GM19455 (cell line): ENCODE results near the gene TMEM109.
"Not testable (repeated sequence)": the region's sequence is repeated elsewhere in the genome, so short reads cannot be mapped to it uniquely, and the experiment has no call there.

ENCODE experiments used
- ATAC-seq: cut with Tn5 transposase; IDR thresholded peaks from one replicate; pipeline ENCODE4 v1.9.1; 2021; ENCODE audit not compliant: unreplicated experiment

Gene TMEM109

DNA sequence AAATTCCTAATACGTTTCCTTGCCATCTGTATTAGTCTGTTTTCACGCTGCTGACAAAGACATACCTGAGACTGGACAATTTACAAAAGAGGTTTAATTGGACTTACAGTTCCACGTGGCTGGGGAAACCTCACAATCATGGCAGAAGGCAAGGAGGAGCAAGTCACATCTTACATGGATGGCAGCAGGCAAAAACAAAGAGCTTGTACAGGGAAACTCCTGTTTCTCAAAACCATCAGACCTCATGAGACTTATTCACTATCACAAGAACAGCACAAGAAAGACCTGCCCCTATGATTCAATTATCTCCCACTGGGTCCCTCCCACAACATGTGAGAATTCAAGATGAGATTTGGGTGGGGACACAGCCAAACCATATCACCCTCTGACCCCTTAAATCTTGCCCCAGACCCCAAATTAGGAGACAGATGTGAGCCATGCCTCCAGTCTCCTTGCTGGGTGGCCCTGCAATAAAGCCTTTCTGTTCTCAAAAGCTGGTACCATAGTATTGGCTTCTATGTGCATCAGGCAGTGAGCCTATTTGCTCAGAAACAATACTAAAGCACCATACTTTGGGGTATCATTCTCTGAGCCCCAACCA is 4.2 kb upstream of the TMEM109 start:
- not testable (repeated sequence) for ATAC-seq

DNA sequence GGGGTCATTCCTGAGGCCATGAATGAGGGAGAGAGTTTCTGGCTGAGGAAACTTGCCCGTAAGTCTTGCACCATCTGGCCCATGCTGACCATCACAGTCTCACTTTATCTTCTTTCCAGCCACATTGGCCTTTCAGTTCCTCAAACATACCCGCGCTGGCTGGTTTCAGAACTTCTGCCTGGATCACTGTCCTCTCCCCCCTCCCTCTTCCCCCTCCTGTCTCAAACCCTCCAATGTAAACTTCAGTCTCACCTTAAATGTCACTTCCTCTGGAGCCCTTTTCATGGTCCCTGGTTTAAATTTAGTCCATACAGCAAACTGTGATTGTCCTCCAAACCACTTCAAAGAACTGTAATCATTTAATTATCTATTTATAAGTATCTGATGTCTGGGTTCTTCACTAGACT is 3.7 kb upstream of the TMEM109 start:
- peak; percentile 37 for ATAC-seq

DNA sequence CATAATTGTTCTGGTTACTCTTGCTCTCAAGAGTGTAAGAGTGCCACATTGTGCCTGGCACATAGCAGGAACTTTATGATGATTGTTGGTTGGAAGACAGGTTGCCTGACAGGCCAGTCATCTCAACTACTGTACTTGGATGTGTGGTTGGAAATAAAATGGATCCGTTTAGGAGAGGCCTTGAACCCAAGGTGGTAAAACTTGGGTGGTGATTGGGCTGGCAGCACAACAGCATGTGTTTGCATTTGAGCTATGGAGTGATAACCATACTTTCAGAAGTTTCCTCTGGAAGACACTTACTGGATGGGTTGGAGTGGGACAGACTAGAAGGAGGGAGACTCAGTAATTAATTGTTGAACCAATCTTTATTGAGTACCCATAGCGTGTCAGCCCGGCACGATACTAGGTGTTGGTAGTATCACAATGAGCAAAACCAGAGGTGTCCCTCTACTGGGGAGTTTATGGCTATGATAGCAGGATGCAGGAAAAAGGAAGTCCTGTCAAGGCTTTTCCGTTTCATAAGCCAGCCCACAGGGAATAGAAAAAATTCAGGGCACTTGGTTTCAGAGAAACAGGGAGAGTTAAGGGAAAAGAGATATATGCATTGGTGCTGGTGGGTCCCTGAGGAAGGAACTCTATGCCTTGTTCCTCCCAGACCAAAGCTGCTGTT is 3.1 kb upstream of the TMEM109 start:
- ATAC-seq, result no peak

DNA sequence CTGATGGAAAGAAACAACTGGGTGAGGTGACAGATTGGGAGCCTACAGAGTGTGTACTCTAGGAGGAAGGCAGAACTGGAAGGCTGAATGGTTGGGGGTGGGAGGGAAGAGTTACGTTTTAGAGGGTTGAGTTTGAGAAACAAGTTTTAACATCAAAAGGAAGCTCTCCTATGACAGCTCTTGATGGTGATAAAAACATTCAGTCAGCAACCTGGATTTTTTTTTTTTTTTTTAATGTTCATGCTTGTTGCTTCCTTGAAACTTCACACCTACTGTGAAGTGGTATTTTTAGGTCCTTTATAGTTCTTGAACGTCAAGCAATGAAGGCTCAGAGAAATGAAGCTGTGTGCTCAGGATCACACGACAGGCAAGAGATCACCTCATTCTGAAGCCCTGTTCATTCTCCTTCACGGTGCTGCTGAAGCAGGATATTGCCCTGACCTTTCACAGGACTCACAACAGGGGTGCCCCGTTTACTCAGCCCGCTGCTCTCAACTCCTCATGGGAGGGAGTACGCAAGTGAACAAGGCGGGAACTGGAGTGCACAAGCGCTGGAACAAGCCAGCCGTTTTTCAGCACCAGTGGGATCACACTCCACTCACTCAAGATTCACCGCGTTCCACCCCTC is 1.6 kb upstream of the TMEM109 start:
- no peak for ATAC-seq

DNA sequence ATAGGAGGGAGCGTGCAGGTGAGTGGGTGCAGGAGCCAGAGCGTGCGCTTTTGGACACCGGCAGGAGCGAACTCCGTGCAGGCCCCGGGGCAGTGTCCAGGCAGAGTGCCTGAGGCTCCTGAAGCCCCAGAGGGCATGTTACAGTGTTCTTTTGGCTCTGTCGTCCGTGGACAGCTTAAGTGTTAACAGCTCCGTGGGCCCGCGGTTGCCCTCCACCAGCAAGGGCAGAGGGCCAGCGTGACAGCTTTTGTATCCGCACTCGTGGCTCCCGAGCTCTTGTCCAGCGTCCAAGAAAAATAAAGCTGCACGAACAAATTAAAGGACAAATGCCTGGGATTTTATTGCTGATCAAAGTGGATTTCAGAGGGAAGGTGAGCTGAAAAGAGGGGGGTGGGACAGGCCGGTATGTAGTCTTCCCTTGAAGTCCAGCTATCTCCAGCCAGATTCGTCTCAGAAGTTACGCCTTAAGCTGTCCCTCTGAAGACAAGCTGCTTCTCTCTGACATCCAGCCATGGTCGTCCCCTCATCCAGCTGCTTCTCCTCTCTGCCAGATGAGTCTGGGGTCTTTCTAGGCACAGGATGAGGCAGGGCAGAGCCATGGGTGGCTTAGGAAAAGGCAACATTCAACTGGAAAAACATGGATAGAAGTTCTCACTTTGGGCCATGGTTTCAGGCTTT is 968 bp upstream of the TMEM109 start:
- no peak for ATAC-seq

DNA sequence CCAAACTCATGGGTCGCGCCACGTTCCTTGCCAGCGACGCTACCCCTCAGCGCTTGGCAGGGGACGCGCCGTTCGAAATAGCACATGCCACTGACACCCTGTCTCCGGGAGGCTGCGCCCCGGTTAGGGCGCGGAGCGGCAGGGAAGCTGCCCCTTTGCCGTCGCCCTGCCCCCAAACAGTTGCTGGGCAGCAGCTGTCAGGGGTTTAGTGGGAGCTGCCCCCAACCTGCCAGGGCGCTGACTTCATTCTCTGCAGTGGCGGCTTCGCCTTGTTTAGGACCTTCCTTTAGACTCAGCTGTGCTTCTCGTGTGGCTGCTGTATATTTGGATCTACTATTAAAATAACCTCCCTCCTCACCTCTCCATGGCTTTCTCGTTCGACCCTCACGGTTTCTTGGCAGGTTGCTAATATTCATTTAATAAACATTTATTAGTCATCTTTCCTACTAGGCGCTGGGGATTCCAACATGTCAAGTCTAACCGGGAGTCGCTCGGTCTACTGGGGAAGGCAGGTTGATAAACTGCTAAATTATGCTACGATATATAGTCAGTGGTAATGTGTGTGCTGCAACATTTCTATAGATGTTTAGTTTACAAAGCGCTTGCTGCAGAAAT is 782 bp downstream of the TMEM109 start:
- ATAC-seq, result peak; percentile 3

DNA sequence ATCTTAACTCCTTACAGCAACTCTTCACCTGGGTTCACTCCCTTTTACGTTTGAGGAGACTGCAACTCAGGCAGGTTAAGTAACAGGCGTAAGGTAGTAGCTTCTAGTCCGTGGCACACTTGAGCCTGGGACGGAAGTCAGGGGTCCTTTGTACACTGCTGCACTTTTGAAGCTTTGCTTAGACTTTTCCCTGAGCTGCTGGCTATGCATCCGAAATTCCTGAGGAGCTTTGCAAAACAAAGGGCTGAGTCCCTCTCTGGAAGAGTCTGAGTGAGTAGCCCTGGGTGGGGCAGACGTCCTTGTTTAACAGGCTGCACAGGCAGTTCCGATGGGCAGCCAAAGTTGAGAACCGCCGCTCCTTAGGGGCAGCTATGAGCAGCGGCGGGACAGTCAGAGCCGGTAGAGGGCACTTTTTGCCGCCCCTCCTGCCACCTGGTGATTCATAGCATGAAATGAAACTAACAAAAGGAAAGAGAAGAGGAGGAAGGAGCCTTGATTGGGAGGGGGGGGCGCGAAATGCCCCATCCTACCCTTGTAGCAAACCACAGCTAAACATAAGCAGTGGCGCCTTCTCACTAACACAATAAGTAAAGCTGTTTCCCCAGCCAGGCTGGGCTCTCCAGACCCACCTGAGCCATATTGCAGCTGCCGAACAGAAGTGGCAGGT is 1.4 kb downstream of the TMEM109 start:
- ATAC-seq, result peak; percentile 47

DNA sequence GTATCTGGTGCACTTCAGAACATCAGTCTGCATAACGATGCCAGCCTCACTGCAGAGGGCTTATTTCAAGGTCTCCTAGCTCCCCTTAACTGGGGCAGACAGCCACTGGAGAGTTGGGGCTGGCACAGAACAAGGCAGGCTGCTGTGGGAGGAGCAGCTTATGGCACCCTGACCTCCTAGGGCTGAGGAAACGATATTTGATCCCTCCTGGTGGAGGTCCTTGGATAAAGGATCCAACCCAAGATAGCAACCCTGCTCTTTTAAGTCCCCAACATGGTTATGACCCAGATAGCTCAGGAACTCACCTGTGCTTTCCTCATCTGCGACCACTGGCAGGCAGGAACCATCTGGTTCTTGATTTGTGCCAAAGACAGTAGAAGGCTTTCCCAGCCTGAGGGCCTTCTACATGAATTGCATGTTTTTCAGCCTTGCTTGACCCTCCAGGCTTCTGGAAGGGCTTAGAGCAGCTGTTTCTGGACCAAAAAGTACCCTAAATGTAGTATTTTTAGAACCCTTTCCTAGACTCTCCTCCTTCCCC is 2.8 kb downstream of the TMEM109 start:
- ATAC-seq, result no peak

DNA sequence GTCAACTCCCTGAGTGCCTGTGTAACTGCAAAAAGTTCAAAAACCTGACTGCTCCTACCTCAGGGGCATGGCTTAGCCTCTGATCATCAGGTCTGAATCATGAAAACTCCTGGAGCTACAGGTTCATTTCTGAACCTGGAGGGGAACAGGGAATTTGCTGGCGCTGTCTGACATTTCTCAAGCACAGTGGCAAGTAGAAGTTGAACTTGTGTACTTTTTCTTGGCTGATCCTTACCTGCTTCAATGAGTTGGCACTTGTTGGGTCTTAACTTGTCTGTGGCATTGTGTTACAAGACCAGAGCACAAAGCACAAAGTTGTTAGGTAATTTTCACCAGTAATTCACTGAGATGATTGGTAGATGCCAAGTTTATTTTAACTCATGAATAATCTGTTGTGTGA is 3.3 kb downstream of the TMEM109 start:
- no peak for ATAC-seq

DNA sequence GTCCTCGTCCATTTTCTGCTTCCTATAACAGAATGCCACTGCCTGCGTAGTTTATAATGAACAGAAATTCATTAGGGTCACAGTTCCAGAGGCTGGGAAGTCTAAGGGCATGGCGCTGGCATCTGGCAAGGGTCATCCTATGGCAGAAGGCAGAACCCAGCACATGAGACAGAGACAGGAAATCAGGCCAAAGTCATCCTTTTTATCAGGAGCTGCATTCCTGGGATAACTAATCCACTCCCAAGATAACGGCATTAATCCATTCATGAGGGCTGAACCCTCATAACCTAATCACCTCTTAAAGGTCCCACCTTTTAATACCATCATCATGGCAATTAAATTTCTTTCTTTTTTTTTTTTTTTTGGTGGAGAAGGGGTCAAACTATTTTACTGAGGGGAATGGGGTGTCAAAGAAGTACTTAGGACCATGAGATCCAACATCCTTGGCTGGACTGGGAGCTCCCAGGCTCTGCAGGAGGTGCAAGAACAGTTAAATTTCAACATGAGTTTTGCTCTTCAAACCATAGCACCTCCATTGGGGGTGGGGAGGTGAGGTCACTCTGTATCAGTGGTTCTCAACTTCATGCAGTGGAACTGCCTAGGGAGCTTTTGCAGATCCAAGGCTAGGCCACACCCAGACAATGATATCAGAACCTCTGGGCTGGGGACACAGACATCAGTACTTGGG is 4.4 kb downstream of the TMEM109 start:
- no peak for ATAC-seq

DNA sequence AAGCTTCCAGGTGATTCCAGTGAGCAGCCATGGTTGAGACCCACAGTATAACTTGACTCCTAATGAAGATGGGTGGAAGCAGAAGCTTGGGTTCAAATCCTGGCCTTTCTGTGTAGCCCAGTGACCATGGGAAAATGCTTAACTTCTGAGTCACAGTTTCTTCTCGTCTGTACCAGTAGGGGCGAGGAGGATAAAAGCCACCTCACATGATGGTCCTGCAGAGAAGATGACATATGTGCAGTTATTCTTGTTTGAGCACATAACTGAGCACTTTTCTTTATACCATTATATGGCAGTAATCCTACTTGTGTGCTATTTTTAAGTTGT is 4.9 kb downstream of the TMEM109 start:
- ATAC-seq, result no peak

DNA sequence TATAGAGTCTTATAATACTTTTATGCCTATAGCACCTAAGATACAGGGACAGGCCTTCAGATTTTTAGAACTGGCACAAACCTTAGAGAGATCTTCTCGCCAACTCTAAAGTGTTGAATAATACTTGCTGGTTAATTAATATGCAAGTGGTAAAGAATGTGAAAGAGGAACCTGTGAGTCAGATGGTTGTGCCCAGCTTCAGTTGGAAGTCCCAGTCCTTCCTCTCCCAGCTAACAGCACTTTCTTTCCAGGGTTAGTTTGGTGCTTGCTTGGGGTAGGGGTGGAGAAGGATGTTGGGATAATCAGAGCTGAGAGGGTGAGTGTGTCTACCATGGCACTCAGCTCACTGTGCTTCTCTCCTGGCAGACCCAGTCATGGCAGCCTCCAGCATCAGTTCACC is 5.4 kb downstream of the TMEM109 start:
- ATAC-seq, result no peak

DNA sequence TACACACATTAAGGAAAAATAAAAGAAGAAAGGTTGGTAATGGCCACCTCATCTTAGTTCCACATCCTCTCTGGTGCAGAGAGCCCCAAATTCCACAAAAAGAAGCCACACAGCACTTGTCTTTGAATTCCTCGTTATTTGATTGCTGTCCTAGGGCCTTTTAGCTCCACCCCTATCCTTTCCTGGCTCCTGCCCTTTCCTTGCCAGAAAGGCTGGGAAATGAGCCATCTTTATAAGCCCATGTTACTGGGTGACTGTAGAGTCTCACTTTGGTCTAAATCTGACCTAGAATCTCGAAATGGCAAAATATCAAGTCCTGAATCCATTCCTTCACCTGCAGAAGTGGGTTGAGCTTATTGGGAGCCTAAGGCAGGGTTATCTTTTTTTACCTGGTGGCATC is 6.0 kb downstream of the TMEM109 start:
- ATAC-seq, result no peak

DNA sequence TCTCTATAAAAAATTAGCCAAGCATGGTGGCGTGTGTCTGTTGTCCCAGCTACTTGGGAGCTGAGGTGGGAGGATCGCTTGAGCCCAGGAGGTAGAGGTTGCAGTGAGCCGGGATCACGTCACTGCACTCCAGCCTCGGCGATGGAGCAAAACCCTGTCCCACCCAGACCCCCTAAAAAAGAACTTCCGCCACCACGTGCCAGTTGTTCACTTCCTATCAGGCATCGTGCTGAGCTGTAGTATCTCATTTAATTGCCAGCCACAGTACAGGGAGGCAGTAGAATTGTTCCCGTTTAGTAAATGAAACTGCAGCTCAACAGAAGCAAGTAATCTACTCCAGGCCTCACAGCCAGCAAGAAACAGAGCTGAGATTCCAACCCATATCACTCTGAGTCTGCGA is 7.3 kb downstream of the TMEM109 start:
- ATAC-seq, result no peak

DNA sequence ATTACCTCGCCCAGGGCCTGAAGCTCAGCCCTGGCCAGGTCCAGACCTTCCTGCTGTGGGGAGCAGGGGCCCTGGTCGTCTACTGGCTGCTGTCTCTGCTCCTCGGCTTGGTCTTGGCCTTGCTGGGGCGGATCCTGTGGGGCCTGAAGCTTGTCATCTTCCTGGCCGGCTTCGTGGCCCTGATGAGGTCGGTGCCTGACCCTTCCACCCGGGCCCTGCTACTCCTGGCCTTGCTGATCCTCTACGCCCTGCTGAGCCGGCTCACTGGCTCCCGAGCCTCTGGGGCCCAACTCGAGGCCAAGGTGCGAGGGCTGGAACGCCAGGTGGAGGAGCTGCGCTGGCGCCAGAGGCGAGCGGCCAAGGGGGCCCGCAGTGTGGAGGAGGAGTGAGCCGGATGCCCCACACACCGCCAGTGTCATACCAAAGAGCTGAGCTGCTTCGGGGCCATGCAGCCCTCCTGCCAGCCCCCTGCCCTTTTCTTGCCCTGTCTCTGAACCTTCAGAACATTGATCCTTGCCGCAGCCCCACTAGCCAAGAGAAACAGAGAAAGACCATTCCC is 7.9 kb downstream of the TMEM109 start:
- no peak for ATAC-seq

DNA sequence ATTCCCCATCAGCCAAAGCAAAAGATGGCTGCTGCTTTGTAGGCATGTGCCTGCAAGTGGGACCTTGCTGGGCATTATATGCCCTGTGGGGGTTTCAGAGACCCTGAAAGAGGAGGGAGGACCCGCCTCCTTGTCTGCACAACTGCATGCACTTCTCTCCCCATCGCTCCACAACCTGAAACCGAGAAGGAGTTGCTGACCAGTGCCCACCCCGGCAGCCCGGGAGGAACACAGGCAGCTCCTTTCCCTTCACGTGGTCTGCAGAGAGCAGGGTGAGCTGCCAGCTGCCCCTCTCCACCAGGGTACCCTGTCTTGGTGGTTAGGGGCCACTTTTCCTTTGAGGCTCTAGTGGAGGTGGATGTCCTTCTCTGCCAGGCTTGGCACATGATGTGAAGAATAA is 8.9 kb downstream of the TMEM109 start:
- ATAC-seq, result no peak

DNA sequence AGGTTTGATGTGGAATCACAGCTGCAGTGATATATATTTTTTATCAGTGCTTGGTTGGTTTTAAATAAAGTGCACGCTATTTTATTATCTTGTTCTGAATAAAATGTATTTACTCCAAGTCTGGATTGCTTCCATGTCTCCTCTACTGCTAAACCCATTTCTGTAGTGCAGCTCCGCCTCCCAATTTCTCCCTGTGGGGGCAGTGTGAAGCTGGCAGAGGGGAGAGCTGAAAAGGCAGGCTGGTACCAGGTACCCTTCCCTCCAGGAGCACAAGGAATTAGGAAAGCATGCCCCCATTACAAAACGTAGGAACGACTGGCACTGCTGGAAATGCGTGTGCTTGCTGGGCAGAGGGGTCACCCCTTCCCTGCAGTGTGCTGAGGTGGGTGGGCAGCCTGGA is 9.4 kb downstream of the TMEM109 start:
- no peak for ATAC-seq

DNA sequence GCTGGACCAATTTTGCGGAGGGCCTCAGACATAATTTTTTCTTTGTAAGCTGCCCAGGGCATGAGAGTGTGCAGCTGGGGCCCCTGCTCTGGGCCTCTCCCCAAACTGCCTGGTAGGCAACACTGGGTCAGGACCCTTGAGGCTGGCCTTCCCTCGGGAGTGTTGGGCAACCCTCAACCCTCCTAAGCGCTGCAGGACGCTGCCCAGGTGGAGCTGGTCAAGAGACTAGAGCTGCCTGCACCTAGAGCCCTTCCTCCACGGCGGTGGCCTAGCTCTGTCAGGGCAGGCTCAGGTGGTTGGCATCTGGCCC is 9.8 kb downstream of the TMEM109 start:
- no peak for ATAC-seq

DNA sequence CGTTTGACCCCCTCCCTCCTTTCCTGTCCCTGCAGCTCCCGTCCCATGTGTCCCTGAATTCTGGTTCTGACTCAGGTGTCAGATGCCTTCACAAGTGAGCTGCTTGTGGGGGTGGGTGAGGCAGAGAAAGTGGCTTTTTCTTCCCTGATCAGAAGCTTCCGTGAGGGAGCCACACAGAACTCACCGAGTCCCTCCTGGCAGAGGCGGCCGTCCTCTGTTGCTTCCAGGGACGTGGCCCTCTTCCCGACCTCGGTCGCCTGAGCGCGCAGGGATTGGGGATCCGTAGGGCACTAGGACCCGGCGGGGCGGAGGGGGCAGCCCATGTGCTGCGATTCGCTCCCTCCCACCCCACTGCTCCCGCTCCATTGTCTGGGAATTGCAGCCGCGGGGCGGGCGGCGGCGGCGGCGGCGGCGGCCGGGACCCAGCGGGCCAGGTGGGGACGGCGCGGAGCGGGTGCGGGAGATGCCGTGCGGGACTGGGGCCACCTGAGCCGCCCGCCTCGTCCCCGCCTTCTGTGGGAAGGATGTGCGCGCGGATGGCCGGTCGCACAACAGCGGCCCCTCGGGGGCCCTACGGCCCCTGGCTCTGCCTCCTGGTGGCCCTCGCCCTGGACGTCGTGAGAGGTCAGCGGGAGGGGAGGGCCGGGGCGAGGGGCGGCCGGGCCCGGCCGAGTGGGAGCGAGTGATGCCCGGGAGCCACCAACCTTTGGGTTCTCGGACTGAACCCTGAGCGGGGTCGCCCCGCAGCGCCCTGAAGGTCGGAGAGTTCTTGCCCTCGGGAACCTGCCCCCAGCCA is 10.3 kb downstream of the TMEM109 start, which contains the start of gene TMEM132A:
TMEM132A (plus strand) TSS at position 351 of the 796 bp plus-strand sequence; CDS start at position 525, 174 bp downstream.
- ATAC-seq, result peak; percentile 45
